GM23248 (cell line): ENCODE results near the gene SEMA3F.

Source experiments
- EZH2 ChIP-seq: fragments of 200-600 bp; sonication (generic); IDR thresholded peaks from 2 replicates; pipeline ENCODE4 v1.6.1; 2018; ENCODE audit warnings: antibody characterized with exemption, mild to moderate bottlenecking; ENCODE audit not compliant: insufficient read depth, poor library complexity, severe bottlenecking
- EZH2phosphoT487 ChIP-seq: fragments of 200-600 bp; sonication (generic); IDR thresholded peaks from 2 replicates; pipeline ENCODE4 v1.6.1; 2018; ENCODE audit warnings: antibody characterized with exemption, moderate library complexity, mild to moderate bottlenecking, low read depth; ENCODE audit not compliant: insufficient read depth

- TF ChIP-seq EZH2phosphoT487: no peak
- TF ChIP-seq EZH2: no peak
Observed at GRCh38 chr3:50171540-50172301, 16.6 kb downstream of the SEMA3F start.
